IPS-18a (cell line): ENCODE data around the gene MUC7.

Experiments used
- H3K27ac ChIP-seq: one replicate; pipeline ENCODE4 v1.5.1; 2013; ENCODE audit warnings: low read length
- H3K27me3 ChIP-seq: one replicate; pipeline ENCODE4 v1.6.1; 2013; ENCODE audit warnings: mild to moderate bottlenecking, low read length; ENCODE audit not compliant: control insufficient read depth, insufficient read depth
- H3K36me3 ChIP-seq: one replicate; pipeline ENCODE4 v1.6.1; 2013; ENCODE audit warnings: low read depth, low read length; ENCODE audit not compliant: control insufficient read depth
- H3K4me1 ChIP-seq: one replicate; pipeline ENCODE4 v1.6.1; 2013; ENCODE audit warnings: low read depth, low read length; ENCODE audit not compliant: control insufficient read depth
- H3K4me3 ChIP-seq: one replicate; pipeline ENCODE4 v1.5.1; 2013; ENCODE audit warnings: low read length
- H3K9ac ChIP-seq: one replicate; pipeline ENCODE4 v1.6.1; 2013; ENCODE audit warnings: mild to moderate bottlenecking, low read length, moderate library complexity
- H3K9me3 ChIP-seq: one replicate; pipeline ENCODE4 v1.6.1; 2013; ENCODE audit warnings: low read depth, low read length; ENCODE audit not compliant: control insufficient read depth

The MUC7 gene

DNA sequence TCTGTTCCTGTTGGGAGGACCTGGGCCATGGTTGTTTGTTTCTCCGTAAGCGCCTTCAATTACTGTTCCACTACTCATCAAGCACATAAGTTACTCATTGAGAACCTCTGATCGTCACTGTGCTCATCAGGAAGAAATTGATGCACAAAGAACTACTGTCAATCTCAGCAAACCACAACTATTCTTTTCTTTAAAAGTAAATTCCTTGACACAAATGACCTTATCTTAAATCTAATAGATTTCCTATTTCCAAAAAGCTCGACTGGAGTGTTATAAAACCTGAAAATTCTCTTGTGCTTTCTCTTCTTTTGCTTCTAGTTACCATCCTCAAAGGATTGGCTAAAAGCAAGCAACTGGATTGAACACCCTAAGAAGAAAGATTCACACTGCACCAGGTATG lies at the start of gene MUC7:
Gene MUC7, plus strand, starts transcription at position 301 of the 400 bp plus-strand sequence. CDS start 1,825 bp downstream, outside the sequence.
- no peaks in the 10 kb centered on the region for H3K27me3 ChIP-seq
- no peak within 1 kb of the TSS for H3K27ac ChIP-seq
- H3K36me3 ChIP-seq, result no peaks in the 10 kb centered on the region
- no peak within 1 kb of the TSS for H3K4me3 ChIP-seq
- no peaks in the 10 kb centered on the region for H3K9me3 ChIP-seq
- no peaks in the 10 kb centered on the region for H3K4me1 ChIP-seq
- H3K9ac ChIP-seq, result no peak within 1 kb of the TSS

- H3K9ac ChIP-seq, result no peak overlapping the region
- no peaks in the 10 kb centered on the region for H3K4me1 ChIP-seq
- H3K27ac ChIP-seq, result no peak overlapping the region
- H3K36me3 ChIP-seq, result no peaks in the 10 kb centered on the region
- no peak overlapping the region for H3K4me3 ChIP-seq
- no peaks in the 10 kb centered on the region for H3K27me3 ChIP-seq
- no peaks in the 10 kb centered on the region for H3K9me3 ChIP-seq
Measured at GRCh38 chr4:70425306-70425705, 46.7 kb upstream of the MUC7 start.

DNA sequence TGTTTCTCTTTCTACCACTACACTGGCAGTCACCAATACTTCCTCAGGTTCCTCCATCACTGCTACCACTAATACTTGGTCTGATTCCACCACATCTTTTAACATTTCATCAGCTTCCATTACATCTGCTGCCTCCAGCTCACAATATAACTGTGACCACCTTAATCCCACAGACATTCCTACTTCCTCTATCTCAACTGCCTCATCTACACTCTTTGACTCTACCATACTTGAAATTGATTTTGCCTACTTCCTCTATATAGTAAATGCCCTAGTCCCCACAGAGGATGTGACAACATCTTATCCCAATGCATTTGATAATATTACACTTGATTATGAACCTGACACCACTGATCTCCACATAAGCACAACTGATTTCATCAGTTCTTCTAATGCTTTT lies 45.2 kb upstream of the MUC7 start:
- Histone ChIP-seq H3K4me1 (no peaks in the 10 kb centered on the region), H3K36me3 (no peaks in the 10 kb centered on the region), H3K9ac (no peak overlapping the region), H3K27me3 (no peaks in the 10 kb centered on the region), H3K27ac (no peak overlapping the region), H3K4me3 (no peak overlapping the region), H3K9me3 (no peaks in the 10 kb centered on the region)

- H3K9ac ChIP-seq, result no peak overlapping the region
- H3K27ac ChIP-seq, result no peak overlapping the region
Measured at GRCh38 chr4:70437197-70437596, 34.8 kb upstream of the MUC7 start.

GRCh38 chr4:70442474-70442873 lies 29.5 kb upstream of the MUC7 start:
- H3K4me3 ChIP-seq, result no peak overlapping the region
- no peaks in the 10 kb centered on the region for H3K36me3 ChIP-seq
- no peaks in the 10 kb centered on the region for H3K4me1 ChIP-seq
- no peaks in the 10 kb centered on the region for H3K9me3 ChIP-seq
- H3K27ac ChIP-seq, result no peak overlapping the region
- H3K27me3 ChIP-seq, result no peaks in the 10 kb centered on the region
- no peak overlapping the region for H3K9ac ChIP-seq

More at GRCh38 chr4:70437197-70437596, 34.8 kb upstream of the MUC7 start:
- Histone ChIP-seq H3K9me3 (no peaks in the 10 kb centered on the region), H3K36me3 (no peaks in the 10 kb centered on the region), H3K4me3 (no peak overlapping the region), H3K4me1 (no peaks in the 10 kb centered on the region), H3K27me3 (no peaks in the 10 kb centered on the region)

- no peaks in the 10 kb centered on the region for H3K4me1 ChIP-seq
- no peak overlapping the region for H3K9ac ChIP-seq
- H3K27ac ChIP-seq, result no peak overlapping the region
- no peak overlapping the region for H3K4me3 ChIP-seq
- H3K9me3 ChIP-seq, result no peaks in the 10 kb centered on the region
- no peaks in the 10 kb centered on the region for H3K27me3 ChIP-seq
- H3K36me3 ChIP-seq, result no peaks in the 10 kb centered on the region
Measured at GRCh38 chr4:70443329-70443728, 28.7 kb upstream of the MUC7 start.

DNA sequence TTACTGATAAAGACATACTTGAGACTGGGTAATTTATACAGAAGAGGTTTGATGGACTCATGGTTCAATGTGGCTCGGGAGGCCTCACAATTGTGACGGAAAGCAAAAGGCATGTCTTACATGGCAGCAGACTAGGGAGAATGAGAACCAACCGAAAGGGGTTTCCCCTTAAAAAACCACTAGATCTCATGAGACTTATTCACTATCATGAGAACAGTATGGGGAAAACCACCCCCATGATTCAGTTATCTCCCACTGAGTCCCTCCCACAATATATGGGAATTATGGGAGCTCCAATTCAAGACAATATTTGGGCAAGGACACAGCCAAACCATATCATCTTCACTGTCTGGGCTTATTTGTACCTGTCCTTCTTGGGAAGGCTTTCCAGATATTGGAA lies 22.8 kb upstream of the MUC7 start:
- H3K4me3 ChIP-seq, result no peak overlapping the region
- no peaks in the 10 kb centered on the region for H3K27me3 ChIP-seq
- no peaks in the 10 kb centered on the region for H3K4me1 ChIP-seq
- no peaks in the 10 kb centered on the region for H3K36me3 ChIP-seq
- H3K9ac ChIP-seq, result no peak overlapping the region
- H3K9me3 ChIP-seq, result no peaks in the 10 kb centered on the region
- no peak overlapping the region for H3K27ac ChIP-seq

DNA sequence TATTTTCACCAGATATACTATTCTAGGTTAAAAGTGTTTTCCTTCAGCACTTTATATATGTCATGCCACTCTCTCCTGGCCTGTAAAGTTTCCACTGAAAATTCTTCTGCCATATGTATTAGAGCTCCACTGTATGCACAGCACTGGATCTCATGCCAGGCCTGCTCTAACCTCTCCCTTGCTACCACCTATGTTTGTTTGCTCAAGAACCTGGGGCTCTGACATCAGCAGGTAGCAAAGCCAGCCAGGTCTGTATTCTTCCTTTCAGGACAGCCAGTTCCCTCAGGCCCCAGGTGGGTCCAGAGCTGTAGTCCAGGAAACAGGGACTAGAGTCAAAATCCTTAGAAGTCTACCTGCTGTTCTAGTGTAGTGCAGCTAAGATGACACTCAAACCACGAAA lies 19.1 kb upstream of the MUC7 start:
- no peak overlapping the region for H3K4me3 ChIP-seq
- no peaks in the 10 kb centered on the region for H3K27me3 ChIP-seq
- H3K36me3 ChIP-seq, result no peaks in the 10 kb centered on the region
- no peaks in the 10 kb centered on the region for H3K9me3 ChIP-seq
- H3K4me1 ChIP-seq, result no peaks in the 10 kb centered on the region
- H3K27ac ChIP-seq, result no peak overlapping the region
- H3K9ac ChIP-seq, result no peak overlapping the region

- H3K4me1 ChIP-seq, result no peaks in the 10 kb centered on the region
Measured at GRCh38 chr4:70463335-70463734, 8.7 kb upstream of the MUC7 start.

GRCh38 chr4:70473679-70474078 lies 1.7 kb downstream of the MUC7 start:
- H3K4me1 ChIP-seq, result no peaks in the 10 kb centered on the region
- H3K9ac ChIP-seq, result no peak overlapping the region
- no peaks in the 10 kb centered on the region for H3K36me3 ChIP-seq
- no peaks in the 10 kb centered on the region for H3K9me3 ChIP-seq
- H3K27me3 ChIP-seq, result no peaks in the 10 kb centered on the region
- no peak overlapping the region for H3K4me3 ChIP-seq
- H3K27ac ChIP-seq, result no peak overlapping the region

More at GRCh38 chr4:70463335-70463734, 8.7 kb upstream of the MUC7 start:
- Histone ChIP-seq H3K36me3 (no peaks in the 10 kb centered on the region), H3K27ac (no peak overlapping the region), H3K4me3 (no peak overlapping the region), H3K27me3 (no peaks in the 10 kb centered on the region), H3K9ac (no peak overlapping the region), H3K9me3 (no peaks in the 10 kb centered on the region)

GRCh38 chr4:70488748-70489147 lies 16.8 kb downstream of the MUC7 start:
- Histone ChIP-seq H3K4me3 (no peak overlapping the region), H3K27me3 (no peaks in the 10 kb centered on the region), H3K9ac (no peak overlapping the region), H3K27ac (no peak overlapping the region), H3K4me1 (no peaks in the 10 kb centered on the region), H3K9me3 (no peaks in the 10 kb centered on the region), H3K36me3 (no peaks in the 10 kb centered on the region)

- H3K27ac ChIP-seq, result no peak overlapping the region
- H3K9me3 ChIP-seq, result no peaks in the 10 kb centered on the region
- no peak overlapping the region for H3K4me3 ChIP-seq
- H3K27me3 ChIP-seq, result no peaks in the 10 kb centered on the region
- H3K9ac ChIP-seq, result no peak overlapping the region
- no peaks in the 10 kb centered on the region for H3K4me1 ChIP-seq
- no peaks in the 10 kb centered on the region for H3K36me3 ChIP-seq
Measured at GRCh38 chr4:70496231-70496630, 24.2 kb downstream of the MUC7 start.
